HCT116 (cell line): ENCODE results near the gene ZNF25.

ENCODE experiments used
- EZH2phosphoT487 ChIP-seq: fragments of 200-600 bp; IDR thresholded peaks from 2 replicates; pipeline ENCODE4 v1.6.1; 2018; ENCODE audit warnings: antibody characterized with exemption, borderline replicate concordance
- MAX ChIP-seq: IDR thresholded peaks from 2 replicates; pipeline ENCODE4 v1.6.1; 2012
- POLR2A ChIP-seq: IDR thresholded peaks from 2 replicates; pipeline ENCODE4 v1.7.0; 2011; ENCODE audit warnings: borderline replicate concordance; ENCODE audit not compliant: insufficient read depth, insufficient read length; ENCODE audit errors: extremely low read depth
- RAD21 ChIP-seq: IDR thresholded peaks from 2 replicates; pipeline ENCODE4 v1.6.1; 2012; ENCODE audit warnings: low read depth, mild to moderate bottlenecking
- TF ChIP-seq, protein P1 (sequence below), 3 experiments: fragments of 200-600 bp in 1 of 3; sonication (generic) in 1 of 3; IDR thresholded peaks in 2 of 3; conservative IDR thresholded peaks in 1 of 3; 2 replicates each; pipeline ENCODE4 v1.5.1; 2012 to 2017; ENCODE audit warnings: low read depth in 2 of 3, low read length in 2 of 3, antibody characterized with exemption in 1 of 3, borderline replicate concordance in 1 of 3, control low read depth in 1 of 3, mild to moderate bottlenecking in 1 of 3, mixed read lengths in 1 of 3, mixed run types in 1 of 3, moderate library complexity in 1 of 3; ENCODE audit not compliant: insufficient read depth in 1 of 3
- TF ChIP-seq, protein P2 (sequence below): IDR thresholded peaks from 2 replicates; pipeline ENCODE4 v1.6.1; 2011; ENCODE audit warnings: mild to moderate bottlenecking, low read length, moderate library complexity; ENCODE audit not compliant: insufficient replicate concordance; ENCODE audit errors: extremely low read depth

GRCh38 chr10:37965006-37965405 lies 11.4 kb downstream of the ZNF25 start:
- TF ChIP-seq, protein P1, sequence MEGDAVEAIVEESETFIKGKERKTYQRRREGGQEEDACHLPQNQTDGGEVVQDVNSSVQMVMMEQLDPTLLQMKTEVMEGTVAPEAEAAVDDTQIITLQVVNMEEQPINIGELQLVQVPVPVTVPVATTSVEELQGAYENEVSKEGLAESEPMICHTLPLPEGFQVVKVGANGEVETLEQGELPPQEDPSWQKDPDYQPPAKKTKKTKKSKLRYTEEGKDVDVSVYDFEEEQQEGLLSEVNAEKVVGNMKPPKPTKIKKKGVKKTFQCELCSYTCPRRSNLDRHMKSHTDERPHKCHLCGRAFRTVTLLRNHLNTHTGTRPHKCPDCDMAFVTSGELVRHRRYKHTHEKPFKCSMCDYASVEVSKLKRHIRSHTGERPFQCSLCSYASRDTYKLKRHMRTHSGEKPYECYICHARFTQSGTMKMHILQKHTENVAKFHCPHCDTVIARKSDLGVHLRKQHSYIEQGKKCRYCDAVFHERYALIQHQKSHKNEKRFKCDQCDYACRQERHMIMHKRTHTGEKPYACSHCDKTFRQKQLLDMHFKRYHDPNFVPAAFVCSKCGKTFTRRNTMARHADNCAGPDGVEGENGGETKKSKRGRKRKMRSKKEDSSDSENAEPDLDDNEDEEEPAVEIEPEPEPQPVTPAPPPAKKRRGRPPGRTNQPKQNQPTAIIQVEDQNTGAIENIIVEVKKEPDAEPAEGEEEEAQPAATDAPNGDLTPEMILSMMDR (IDR thresholded peaks at IDR 0.05 in 2 of 3, conservative IDR thresholded peaks at IDR 0.05 in 1 of 3; ENCODE audit: borderline replicate concordance in 1 of 3, insufficient read depth in 1 of 3, low read depth in 2 of 3, low read length in 2 of 3): no peak
- TF ChIP-seq POLR2A (no peak), EZH2phosphoT487 (no peak), RAD21 (no peak), MAX (no peak)
- TF ChIP-seq, protein P2, sequence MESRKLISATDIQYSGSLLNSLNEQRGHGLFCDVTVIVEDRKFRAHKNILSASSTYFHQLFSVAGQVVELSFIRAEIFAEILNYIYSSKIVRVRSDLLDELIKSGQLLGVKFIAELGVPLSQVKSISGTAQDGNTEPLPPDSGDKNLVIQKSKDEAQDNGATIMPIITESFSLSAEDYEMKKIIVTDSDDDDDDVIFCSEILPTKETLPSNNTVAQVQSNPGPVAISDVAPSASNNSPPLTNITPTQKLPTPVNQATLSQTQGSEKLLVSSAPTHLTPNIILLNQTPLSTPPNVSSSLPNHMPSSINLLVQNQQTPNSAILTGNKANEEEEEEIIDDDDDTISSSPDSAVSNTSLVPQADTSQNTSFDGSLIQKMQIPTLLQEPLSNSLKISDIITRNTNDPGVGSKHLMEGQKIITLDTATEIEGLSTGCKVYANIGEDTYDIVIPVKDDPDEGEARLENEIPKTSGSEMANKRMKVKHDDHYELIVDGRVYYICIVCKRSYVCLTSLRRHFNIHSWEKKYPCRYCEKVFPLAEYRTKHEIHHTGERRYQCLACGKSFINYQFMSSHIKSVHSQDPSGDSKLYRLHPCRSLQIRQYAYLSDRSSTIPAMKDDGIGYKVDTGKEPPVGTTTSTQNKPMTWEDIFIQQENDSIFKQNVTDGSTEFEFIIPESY: no peak
